ENCODE data around the gene SLC49A4. TPM values are rescaled to one million over a fixed set of nuclear protein-coding genes. Genes with fewer than 3 reads are reported as not detected.

Gene SLC49A4
- total RNA-seq, 1 donor from 2014 or later: 12.8 TPM

- no peak for DNase-seq (ENCODE audit: low spot score)
- no peak for ATAC-seq
- intact Hi-C loops (cut with DNase I): no loop called here
Observed at GRCh38 chr3:122782804-122783203, 12.1 kb upstream of the SLC49A4 start.

GRCh38 chr3:122784436-122784835 is 10.4 kb upstream of the SLC49A4 start:
- intact Hi-C loops (cut with DNase I): no loop called here
- no peak for DNase-seq (ENCODE audit: low spot score)
- no peak for ATAC-seq

GRCh38 chr3:122785231-122785630 is 9.6 kb upstream of the SLC49A4 start:
- DNase-seq (ENCODE audit: low spot score): no peak
- intact Hi-C loops (cut with DNase I): no loop called here
- ATAC-seq: no peak

DNA sequence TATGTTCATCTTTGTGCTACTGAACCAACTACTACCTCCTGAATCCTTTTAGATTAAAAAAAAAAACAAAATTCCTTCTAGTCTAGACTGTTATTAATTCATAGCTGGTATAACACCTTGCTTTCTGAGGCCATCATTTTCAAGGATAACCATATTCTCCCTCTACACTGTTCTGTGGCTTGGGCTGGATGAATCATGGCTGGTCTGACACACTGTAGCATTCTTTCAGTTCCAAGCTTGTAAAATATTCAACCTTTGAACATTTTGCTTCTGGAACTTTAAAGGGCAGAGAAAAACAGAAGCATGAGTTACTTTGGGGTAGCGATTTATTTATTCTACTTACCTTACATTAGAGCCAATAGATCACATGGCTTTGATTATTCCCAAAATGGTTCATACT is 8.8 kb upstream of the SLC49A4 start:
- intact Hi-C loops (cut with DNase I): no loop called here
- ATAC-seq: no peak
- no peak for DNase-seq (ENCODE audit: low spot score)

DNA sequence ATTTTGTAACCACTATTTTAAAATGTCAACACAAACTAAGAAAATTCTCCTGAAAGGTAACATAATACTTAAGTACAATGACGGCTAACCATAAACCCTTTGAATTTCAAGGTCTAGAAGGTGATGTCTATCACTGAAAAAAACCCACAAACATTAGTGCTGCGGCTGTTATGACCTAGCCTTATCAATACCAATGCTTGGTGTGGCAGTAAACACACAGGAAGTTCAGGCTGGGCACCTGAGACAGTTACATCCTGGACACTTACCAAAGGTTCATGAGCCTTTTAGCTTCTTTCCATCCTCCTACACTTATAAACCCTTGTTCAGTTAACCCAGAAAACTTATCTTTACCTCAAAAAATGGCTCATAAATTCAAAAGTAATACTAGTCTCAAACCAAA is 7.0 kb upstream of the SLC49A4 start:
- ATAC-seq (no peak), DNase-seq (ENCODE audit: low spot score) (no peak)
- intact Hi-C loops (cut with DNase I): no loop called here

DNA sequence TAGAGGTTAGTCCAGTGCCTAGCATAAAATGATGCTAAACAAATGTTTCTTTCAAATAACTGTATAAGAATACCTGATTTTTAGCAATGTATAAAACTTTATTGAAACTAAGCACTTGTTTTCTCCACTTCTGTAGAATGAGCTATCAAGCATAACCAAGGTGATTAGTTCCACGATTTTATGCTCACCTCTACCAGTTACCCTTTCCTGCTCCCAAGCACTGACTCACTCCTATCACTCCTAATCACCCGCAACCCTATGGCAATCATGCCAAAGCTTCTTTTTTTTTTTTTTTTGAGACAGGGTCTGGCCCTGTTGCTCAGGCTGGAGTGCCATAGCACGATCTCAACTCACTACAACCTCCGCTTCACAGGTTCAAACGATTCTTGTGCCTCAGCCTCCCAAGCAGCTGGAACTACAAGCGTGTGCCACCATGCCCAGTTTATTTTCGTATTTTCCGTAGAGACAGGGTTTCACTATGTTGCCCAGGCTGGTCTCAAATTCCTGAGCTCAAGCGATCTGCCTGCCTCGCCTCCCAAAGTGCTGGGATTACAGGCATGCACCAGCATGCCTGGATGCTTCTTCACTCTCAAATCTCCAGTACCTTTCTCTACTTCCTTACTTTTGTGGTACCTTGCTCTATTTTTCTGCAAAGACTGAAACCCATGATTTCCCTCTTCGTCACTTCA is 5.1 kb upstream of the SLC49A4 start:
- DNase-seq (ENCODE audit: low spot score): no peak
- intact Hi-C loops (cut with DNase I): no loop called here
- ATAC-seq: no peak

DNA sequence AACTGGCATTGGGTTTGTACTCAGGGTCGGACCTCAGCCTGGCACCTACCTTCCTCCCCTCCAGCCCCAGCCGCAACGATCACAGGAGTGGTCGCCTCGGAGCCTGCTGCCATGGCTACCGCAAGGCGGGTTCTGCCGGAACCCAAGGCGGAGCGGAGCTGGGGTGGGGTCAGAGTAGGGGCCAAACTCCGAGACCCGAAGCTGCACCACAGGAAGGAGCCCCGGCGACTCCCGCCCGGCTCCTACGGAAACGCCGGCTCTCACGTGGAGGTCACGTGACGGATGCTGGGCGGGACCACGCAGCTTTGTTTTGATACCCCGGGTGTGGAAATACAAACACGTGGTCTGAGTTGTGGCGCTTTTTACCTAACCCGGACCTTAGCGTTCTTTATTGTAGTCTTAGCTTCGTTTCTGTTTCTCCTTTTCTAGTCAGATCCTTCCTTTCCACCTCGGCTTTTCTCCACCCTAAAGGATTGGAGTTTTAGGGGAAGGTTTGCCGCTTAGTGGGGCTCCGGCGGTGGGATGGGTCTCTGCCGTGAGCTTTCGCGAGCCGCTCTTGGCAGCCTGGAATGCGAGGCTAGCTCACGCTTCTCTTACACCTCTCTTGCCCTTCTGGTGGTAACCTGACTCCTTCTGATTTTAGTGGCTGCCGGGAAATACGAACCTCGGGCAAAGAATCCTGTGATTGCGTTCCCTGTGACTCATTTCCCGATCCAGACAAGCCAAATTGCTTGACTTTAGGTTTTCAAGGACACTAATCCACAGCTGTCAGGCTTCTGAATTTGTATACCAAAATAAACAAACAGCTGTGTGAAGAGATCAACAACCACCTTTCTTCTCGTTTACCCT is 1.1 kb upstream of the SLC49A4 start, which contains the start of gene HSPBAP1:
TSS of gene HSPBAP1 (minus strand) at position 264 of the 849 bp plus-strand sequence. CDS start at position 113, 151 bp downstream.
- ATAC-seq: peak; percentile 95
- intact Hi-C loops (cut with DNase I): no loop called here
- peak; percentile 96 for DNase-seq (ENCODE audit: low spot score)

DNA sequence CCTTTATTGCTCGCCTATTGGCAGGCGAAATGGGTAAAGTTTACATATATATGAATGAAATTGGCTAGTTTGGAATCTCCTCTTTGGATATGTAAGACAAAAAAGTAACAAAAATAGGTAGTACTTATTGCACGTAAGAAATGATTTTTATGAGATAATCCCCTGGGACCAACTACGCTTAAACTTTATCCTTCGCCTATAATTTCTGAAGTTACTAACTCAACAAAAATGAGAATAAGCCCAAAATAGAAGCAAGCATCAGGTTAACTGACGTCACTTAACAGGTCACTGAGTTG is 438 bp upstream of the SLC49A4 start:
- intact Hi-C loops (cut with DNase I): no loop called here
- DNase-seq (ENCODE audit: low spot score): no peak
- no peak for ATAC-seq

DNA sequence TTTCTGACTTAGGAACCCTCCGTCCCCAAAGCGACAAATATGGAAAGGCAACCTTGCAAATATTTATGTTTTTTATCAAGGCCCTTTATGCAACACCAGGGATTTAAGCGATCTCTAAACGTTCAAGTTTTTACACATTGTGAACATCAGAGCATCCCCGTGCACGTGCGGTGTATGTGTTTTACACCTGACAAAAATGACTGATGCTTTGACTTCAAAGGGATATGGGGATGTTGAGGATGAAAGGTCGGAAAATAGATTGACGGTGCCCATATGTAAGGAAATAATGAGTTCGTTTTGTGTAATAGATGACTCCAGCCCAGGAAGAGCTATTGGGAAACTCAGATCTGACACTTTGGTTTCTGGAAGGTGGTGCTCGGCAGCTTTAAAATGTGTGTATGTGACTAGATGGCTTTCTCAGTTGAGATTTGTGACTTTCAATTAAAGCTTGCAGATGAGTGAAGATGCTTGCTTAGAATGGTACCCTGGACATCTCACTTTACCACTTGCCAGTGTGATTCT is 866 bp downstream of the SLC49A4 start:
- ATAC-seq (no peak), DNase-seq (ENCODE audit: low spot score) (no peak)
- intact Hi-C loops (cut with DNase I): no loop called here

DNA sequence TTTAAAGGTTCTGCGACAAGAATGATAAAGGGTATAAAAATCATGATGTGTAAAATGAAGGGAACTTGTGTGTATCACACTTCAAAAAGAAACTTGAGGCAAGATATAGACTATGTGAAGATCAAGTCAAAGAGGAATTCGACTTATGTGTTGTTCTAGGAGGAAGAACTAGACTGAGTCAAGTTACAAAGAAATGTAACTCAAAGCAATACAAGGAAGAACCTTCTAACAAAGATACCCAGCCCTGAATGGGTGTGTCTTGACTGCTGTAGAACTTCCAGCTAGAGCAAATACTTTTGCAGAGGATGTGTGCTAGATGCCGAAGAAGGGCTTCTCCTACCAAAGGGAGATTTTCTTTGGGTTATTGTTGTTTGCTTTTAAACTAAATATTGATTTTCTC is 2.4 kb downstream of the SLC49A4 start:
- intact Hi-C loops (cut with DNase I): no loop called here
- no peak for DNase-seq (ENCODE audit: low spot score)
- ATAC-seq: no peak

- no peak for ATAC-seq
- intact Hi-C loops (cut with DNase I): no loop called here
- no peak for DNase-seq (ENCODE audit: low spot score)
Observed at GRCh38 chr3:122799322-122799721, 4.5 kb downstream of the SLC49A4 start.

- ATAC-seq: no peak
- intact Hi-C loops (cut with DNase I): no loop called here
- DNase-seq (ENCODE audit: low spot score): no peak
Observed at GRCh38 chr3:122800031-122800430, 5.2 kb downstream of the SLC49A4 start.

DNA sequence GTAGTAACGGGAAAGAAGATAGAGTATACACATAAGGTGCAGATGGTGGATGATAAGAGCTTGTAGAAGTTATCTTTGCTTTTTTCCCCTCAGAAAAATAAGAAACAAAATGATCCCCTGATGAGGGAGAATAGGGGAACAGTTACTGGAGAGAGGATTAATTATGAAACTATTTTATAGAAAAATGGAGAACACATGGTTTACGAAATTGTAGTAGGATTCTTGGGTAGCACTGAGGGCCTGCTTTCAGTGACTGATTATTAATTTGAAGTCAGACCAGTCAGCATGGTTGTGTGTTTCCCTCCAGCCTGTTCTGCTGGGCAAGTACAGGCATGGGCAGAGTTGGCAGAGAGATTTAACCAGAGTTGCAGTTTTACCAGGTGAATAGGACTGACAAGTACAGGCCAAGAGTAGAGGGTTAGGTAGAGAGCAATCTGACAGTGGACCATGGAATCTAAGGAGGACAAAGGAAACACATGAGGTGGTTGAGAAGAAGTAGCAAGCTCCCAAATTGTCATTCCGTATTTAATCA is 5.9 kb downstream of the SLC49A4 start:
- no peak for DNase-seq (ENCODE audit: low spot score)
- intact Hi-C loops (cut with DNase I): no loop called here
- no peak for ATAC-seq

- no peak for DNase-seq (ENCODE audit: low spot score)
- intact Hi-C loops (cut with DNase I): no loop called here
- ATAC-seq: no peak
Observed at GRCh38 chr3:122802323-122802722, 7.5 kb downstream of the SLC49A4 start.

DNA sequence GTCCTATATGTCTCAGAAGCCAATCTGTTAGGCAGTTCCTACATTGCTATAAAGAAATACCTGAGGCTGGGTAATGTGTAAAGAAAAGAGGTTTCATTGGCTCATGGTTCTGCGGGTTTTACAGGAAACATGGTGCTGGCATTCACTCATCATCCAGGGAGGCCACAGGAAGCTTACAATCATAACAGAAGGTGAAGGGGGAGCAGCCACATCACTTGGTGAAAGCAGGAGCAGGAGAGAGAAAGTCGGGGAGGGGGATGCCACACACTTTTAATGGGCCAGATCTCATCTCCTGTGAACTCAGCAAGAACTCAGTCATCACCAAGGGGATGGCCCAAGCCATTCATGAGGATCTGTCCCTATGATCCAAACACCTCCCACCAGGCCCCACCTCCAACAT is 9.1 kb downstream of the SLC49A4 start:
- intact Hi-C loops (cut with DNase I): no loop called here
- ATAC-seq (no peak), DNase-seq (ENCODE audit: low spot score) (no peak)

DNA sequence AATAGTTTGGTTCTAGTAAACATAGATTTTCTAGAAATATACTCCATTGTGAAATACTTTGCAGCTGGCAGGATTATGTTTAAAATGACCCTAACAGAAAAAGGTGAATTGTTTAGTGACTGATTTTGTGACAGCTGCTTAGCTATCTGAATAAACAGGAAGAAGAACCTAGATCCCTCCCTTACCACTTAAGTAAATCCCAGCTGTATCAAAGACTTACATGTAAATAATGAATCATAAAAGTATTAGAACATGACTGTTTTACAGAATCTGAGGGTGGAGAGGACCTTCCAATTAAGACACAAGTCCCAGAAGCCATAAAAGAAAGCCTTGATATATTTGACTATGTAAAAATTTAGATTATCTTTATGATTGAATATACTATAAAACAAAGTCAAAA is 15.9 kb downstream of the SLC49A4 start:
- no peak for ATAC-seq

DNA sequence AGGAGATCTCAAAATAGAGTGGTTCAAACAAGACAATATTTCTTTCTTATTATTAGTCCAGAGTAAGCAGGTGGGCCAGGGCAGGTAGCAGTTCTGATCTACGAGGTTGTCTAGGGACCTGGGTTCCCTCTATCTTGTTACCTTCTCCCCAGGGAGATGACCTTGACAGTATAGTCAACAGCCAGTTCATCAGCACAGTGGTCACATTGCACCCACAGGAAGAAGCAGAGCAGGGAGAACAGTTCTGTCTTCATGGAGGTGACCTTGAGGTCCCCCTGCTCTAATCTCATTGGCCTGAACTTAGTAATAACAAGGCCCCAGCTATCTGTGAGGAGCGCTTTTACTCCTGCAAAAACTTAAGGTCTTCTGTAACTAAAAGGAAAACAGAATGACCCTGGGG is 21.7 kb downstream of the SLC49A4 start:
- DNase-seq (ENCODE audit: low spot score) (no peak), ATAC-seq (no peak)
- intact Hi-C loops (cut with DNase I): no loop called here

More for the DNA sequence above, 15.9 kb downstream of the SLC49A4 start:
- intact Hi-C loops (cut with DNase I): no loop called here
- DNase-seq (ENCODE audit: low spot score): no peak

- no peak for DNase-seq (ENCODE audit: low spot score)
- no peak for ATAC-seq
- intact Hi-C loops (cut with DNase I): no loop called here
Observed at GRCh38 chr3:122824465-122825381, 29.9 kb downstream of the SLC49A4 start.

DNA sequence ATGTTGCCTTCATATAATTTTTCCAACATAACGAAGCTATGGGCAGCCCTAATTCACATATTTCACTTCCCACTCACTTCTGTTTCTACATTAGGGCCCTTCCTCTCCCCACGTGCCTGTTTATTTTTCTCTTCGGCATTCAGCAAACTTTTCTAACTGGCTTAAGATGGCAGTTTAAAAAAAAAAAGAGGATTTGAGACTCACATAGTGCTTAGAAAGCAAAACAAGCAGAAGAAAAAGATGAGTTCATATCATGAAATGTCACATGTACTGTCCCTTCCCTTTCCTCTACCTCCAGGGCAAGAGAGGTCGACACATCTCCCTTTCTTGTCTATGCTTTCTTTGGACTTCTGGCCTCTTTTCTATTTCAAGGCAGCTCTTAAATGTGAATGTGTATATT is 30.6 kb downstream of the SLC49A4 start:
- ATAC-seq (peak; percentile 69), DNase-seq (ENCODE audit: low spot score) (no peak)
- intact Hi-C loops (cut with DNase I): no loop called here

Data from sciatic nerve (tissue), 2 donors.